ENCODE measurements around the gene ARHGEF7. TPM values are rescaled to one million over a fixed set of nuclear protein-coding genes. Genes with fewer than 3 reads are reported as not detected.

Gene ARHGEF7
- total and polyA plus RNA-seq, 2 experiments from 2014 or later: 23.6 to 58.9 TPM

GRCh38 chr13:111201304-111201940 lies 86.3 kb downstream of the ARHGEF7 start (continued):
- TF ChIP-seq CTCF (conservative IDR thresholded peaks at IDR 0.05; ENCODE audit: low read depth in 2 of 2) (no peak), JUNB (IDR thresholded peaks at IDR 0.05; ENCODE audit: unreplicated experiment) (no peak), ZNF114 (CRISPR knock-in tag; IDR thresholded peaks at IDR 0.05) (no peak)

- Mint-ChIP-seq H3K4me1 (peaks cover 66% of the 10 kb centered on the region), H3K36me3 (ENCODE audit: low read depth) (peaks cover 35% of the 10 kb centered on the region), H3K27ac (peak overlapping the region; percentile 82), H3K9me3 (peaks cover 4% of the 10 kb centered on the region; the same call in 2 of the 3 replicates), H3K27me3 (ENCODE audit: insufficient read depth, low read depth, poor library complexity) (no peaks in the 10 kb centered on the region), H3K4me3 (peak overlapping the region; percentile 17; the same call in 1 of the 3 replicates)
- TF ChIP-seq EZH2 (IDR thresholded peaks at IDR 0.05; ENCODE audit: low read depth, unreplicated experiment) (no peak), ETS1 (IDR thresholded peaks at IDR 0.05) (0 out of 2 replicates have a peak, but pooled peaks have one; percentile 16)
- no peaks in the 10 kb centered on the region for H3K9me2 ChIP-seq (ENCODE audit: insufficient read depth)
- H3K36me3 ChIP-seq (ENCODE audit: insufficient read depth): no peaks in the 10 kb centered on the region
- no peaks in the 10 kb centered on the region for H3K27me3 ChIP-seq (ENCODE audit: insufficient read depth)
- peaks cover 59% of the 10 kb centered on the region for H3K4me1 ChIP-seq (ENCODE audit: insufficient read depth)
- peak overlapping the region; percentile 78 for H3K27ac ChIP-seq (ENCODE audit: low read depth)
- no peak overlapping the region for H2AFZ ChIP-seq
- peak overlapping the region; percentile 57 for H3K4me2 ChIP-seq
- ATAC-seq: peak; percentile 13
- H3K79me2 ChIP-seq (replicated peaks; ENCODE audit: insufficient read depth): peaks cover 98% of the 10 kb centered on the region
- H4K20me1 ChIP-seq (replicated peaks; ENCODE audit: insufficient read depth): peaks cover 12% of the 10 kb centered on the region
- peak; percentile 39 for DNase-seq (ENCODE audit: low spot score)
- peak overlapping the region; percentile 11; the same call in 1 of the 2 replicates for H3K4me3 ChIP-seq
- H3F3A ChIP-seq (replicated peaks; ENCODE audit: low read depth): no peaks in the 10 kb centered on the region
Observed at GRCh38 chr13:111202156-111202621, 87.1 kb downstream of the ARHGEF7 start.

- DNase-seq (ENCODE audit: low spot score) (peak; percentile 59), ATAC-seq (no peak)
- H3K4me3 Mint-ChIP-seq: no peak overlapping the region
- H3K9me3 Mint-ChIP-seq: peaks cover 1% of the 10 kb centered on the region; the same call in 2 of the 3 replicates
- peaks cover 31% of the 10 kb centered on the region for H3K36me3 Mint-ChIP-seq (ENCODE audit: low read depth)
- H3K4me1 Mint-ChIP-seq: peaks cover 65% of the 10 kb centered on the region
- Histone ChIP-seq H3K36me3 (ENCODE audit: insufficient read depth) (no peaks in the 10 kb centered on the region), H3K9me2 (ENCODE audit: insufficient read depth) (no peaks in the 10 kb centered on the region), H3K27ac (ENCODE audit: low read depth) (0 out of 2 replicates have a peak overlapping the region, but pooled peaks have one; percentile 78), H3K4me2 (peak overlapping the region; percentile 57; the same call in 1 of the 2 replicates), H3F3A (replicated peaks; ENCODE audit: low read depth) (no peaks in the 10 kb centered on the region), H3K4me1 (ENCODE audit: insufficient read depth) (peaks cover 59% of the 10 kb centered on the region), H4K20me1 (replicated peaks; ENCODE audit: insufficient read depth) (peaks cover 12% of the 10 kb centered on the region), H3K79me2 (replicated peaks; ENCODE audit: insufficient read depth) (peaks cover 98% of the 10 kb centered on the region), H3K4me3 (no peak overlapping the region), H3K27me3 (ENCODE audit: insufficient read depth) (no peaks in the 10 kb centered on the region), H2AFZ (no peak overlapping the region)
- 0 out of 2 replicates have a peak overlapping the region, but pooled peaks have one; percentile 82 for H3K27ac Mint-ChIP-seq
- no peaks in the 10 kb centered on the region for H3K27me3 Mint-ChIP-seq (ENCODE audit: insufficient read depth, low read depth, poor library complexity)
- TF ChIP-seq ZNF331 (CRISPR knock-in tag; IDR thresholded peaks at IDR 0.05; ENCODE audit: low read depth) (no peak), STAT1 (IDR thresholded peaks at IDR 0.05; ENCODE audit: unreplicated experiment) (no peak), JUNB (IDR thresholded peaks at IDR 0.05; ENCODE audit: unreplicated experiment) (no peak), ZNF462 (CRISPR knock-in tag; IDR thresholded peaks at IDR 0.05) (no peak), EZH2phosphoT487 (IDR thresholded peaks at IDR 0.05; ENCODE audit: unreplicated experiment) (no peak), ZNF114 (CRISPR knock-in tag; IDR thresholded peaks at IDR 0.05) (no peak)
Observed at GRCh38 chr13:111202745-111203144, 87.6 kb downstream of the ARHGEF7 start.

Data from GM23338 (cell line).